HG02623 (cell line): ENCODE results near the gene APLP1.
"Not testable (repeated sequence)": the region's sequence is repeated elsewhere in the genome, so short reads cannot be mapped to it uniquely, and the experiment has no call there.

Source experiments
- ATAC-seq: cut with Tn5 transposase; IDR thresholded peaks from one replicate; pipeline ENCODE4 v1.9.1; 2021; ENCODE audit warnings: moderate library complexity; ENCODE audit not compliant: unreplicated experiment

The APLP1 gene

DNA sequence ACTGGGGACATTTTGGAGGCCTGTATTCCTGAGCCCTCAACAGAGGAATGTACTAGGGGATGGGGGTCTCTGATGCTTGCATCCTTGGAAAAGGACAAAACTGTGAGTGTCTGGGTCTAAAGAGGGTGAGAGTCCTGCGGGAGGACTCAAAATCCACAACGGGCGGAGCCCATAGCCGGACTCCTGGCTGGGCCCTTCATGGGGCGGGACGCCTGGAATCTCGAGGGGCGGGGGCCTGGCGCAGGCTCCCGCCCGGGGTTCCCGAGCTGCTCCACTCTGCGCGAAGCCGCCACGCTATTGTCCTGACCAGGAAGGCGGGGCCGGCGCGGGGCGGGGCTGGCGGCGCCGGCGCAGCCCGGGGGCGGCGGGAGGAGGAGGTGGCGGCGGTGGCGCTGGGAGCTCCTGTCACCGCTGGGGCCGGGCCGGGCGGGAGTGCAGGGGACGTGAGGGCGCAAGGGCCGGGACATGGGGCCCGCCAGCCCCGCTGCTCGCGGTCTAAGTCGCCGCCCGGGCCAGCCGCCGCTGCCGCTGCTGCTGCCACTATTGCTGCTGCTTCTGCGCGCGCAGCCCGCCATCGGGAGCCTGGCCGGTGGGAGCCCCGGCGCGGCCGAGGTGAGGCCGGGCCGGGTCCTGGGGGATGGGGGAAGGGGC lies at the start of gene APLP1:
TSS of gene APLP1 (plus strand) at position 403 of the 651 bp plus-strand sequence. CDS start at position 466, 63 bp downstream.
- ATAC-seq = no peak

DNA sequence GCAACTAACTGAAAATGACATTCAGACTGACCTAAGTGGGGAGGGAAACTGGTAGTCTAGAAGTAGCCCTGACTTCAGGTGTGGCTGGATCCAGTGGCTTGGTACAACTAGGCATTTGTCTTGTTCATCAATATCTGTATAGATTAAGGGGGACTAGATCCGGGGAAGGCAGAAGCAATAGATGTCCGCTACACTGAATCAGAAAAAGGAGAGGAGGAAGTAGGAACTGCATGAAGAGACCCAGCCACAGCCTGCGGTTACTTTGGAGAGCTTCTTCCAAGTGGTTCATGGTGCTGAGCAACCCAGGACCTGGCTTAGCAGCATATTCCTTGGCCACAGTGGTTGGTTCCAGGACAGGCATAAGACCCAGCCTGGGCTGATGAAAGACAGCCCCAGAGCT lies 45.8 kb upstream of the APLP1 start:
- ATAC-seq = no peak

- no peak for ATAC-seq
Observed at GRCh38 chr19:35824150-35824549, 44.2 kb upstream of the APLP1 start.

DNA sequence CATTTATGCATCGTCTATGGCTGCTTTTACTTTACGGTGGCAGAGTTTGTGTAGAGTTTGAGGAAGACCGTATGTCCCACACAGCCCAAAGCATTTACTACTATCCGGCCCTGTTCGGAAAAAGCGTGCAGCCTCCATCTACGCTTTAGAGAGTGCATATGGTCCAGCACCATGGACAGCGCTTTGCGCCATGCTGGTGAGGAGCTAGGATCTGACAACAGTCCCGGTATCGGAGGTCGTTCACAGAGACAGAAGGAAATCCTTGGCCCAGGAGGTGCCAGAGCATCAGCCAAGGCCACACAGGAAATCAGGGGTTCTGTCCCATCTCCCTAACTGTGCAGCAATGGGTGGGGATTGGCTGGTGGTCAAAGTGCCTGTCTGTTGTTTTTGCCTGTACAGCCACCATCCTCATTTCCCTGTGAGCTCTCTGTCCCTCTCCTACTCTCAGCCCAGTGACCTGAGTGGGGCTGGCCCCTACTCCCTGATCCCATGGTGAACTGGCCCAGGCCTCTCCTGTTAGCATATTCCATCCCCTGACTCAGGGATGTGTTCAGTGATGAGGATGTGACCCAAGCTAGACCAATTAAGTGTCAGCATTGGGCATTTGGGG lies 39.6 kb upstream of the APLP1 start:
- no peak for ATAC-seq

DNA sequence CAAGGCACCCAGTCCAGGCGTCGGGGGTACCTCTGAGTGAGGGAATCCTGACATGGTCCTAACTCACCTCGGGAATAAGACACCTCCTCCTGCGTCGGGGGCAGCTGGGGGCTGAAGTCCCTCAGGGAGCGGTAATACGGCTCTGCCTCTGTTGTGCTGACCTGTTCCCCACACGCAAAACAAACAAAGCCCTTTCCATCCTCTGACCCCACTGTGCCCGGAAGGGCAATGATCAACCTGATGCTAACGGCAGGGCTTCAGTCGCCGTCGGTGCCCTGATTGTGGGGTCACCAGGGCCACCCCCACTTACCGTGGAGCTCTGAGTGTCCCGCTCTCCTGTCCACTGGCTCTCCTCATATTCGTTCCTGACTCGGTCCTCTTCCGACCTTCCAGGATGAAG lies 37.4 kb upstream of the APLP1 start:
- ATAC-seq = no peak

DNA sequence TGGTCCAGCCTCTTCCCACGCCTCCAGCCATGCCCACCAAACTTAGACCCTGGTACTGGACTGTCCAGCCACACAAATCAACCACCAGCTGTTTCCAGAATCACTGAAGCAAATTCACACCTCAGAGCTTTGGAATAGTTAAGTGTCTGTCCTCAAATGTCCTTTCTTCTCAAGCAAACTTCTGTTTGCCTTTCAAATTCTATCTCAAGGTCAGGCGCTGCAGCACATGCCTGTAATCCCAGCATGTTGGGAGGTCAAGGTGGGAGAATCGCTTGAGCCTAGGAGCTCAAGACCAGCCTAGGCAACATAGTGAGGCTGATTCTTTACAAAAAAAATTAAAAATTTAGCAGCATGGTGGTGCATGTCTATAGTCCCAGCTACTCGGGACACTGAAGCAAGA lies 36.3 kb upstream of the APLP1 start:
- no peak for ATAC-seq

GRCh38 chr19:35833972-35834371 lies 34.4 kb upstream of the APLP1 start:
- ATAC-seq = no peak

GRCh38 chr19:35836096-35836495 lies 32.3 kb upstream of the APLP1 start:
- ATAC-seq = not testable (repeated sequence)

DNA sequence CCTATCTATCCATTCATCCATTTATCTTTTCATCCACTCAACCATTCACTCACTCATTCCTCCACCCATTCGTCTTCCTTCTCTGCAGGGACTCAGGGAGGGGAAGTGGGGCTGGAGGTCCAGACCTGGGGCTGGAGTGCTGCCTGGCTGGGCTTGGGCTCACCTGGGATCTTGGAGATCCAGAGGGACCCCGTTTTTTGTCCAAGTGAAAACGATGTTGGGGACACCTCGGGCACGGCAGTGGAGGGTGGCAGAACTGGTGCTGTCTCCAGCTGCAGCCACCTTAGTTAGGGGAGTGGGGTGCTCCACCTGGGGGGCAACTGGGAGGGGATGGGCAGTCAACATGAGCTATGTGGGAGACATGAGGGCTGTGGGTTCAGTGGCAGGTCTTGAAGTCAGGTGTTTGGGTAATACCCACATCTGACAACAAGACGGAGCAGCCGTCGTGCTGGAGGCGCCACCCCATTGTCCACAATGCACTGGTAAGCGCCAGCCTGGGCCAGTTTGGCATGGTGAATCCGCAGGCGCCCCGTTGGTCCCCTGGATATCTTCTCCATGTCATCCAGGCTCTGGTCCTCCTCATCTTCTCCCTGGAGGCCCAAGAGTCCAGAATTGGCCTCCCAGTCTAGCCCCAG lies 26.3 kb upstream of the APLP1 start:
- ATAC-seq = no peak

GRCh38 chr19:35842666-35843272 lies 25.6 kb upstream of the APLP1 start:
- ATAC-seq = no peak

- ATAC-seq = no peak
Observed at GRCh38 chr19:35843676-35844481, 24.5 kb upstream of the APLP1 start.

DNA sequence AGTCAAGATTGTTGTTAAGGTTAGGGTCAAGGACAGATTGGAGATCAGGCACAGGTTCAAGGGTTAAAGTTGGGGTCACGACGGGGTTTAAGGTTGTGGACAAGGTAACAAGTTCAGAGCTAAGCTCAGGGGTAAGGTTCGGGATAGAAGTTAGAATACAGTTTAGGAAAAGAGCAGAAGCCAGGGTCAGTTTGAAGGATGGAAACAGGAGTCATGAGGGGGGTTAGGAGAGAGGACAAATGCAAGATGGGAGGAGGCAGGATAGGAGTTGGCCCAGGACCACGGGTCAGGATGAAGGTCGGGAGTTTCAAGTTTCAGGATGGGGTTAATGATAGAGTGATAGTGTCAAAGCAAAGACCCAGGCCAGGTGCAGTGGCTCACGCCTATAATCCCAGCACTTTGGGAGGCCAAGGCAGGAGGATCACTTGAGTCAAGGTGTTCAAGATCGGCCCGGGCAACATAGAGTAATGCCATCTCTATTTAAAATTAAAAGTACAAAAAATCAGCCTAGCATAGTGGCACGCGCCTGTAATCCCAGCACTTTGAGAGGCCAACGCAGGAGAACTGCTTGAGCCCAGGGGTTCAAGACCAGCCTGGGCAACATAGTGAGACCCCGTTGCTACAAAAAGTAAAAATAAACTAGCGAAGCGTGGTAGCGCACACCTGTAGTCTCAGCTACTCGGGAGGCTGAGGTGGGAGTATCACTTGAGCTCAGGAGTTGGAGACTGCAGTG lies 23.7 kb upstream of the APLP1 start:
- no peak for ATAC-seq

- ATAC-seq = no peak
Observed at GRCh38 chr19:35845215-35846037, 22.9 kb upstream of the APLP1 start.

DNA sequence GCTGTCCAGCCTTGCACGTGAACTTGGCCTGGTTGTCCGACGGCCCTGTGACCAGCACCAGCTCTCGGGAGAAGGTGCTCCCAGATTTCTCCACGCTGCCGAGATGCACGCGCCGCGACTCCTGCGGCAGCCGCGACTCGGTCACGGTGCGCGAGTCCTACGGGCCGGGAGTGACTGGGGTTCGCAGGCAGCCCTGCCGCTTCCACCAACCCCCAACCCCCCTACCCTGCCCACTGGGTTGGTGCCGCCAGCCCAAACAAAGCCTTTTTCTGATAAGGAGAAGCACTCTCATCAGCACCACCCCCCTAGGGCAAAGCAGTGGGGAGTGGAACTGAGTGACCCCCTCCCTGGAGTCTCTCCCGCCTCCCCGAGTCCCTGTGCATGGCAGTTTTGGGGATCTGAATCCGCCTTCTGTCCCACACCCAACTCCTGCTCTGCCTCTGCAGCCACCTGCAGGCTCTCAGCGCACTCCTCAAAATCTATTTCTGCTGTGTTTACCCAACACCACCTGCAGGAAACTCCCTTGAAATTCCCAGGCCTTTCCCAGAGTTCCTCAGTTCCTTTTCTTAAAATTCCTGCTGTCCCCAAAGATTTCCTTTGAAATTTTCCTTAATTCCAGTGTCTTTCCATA lies 22.2 kb upstream of the APLP1 start:
- no peak for ATAC-seq

DNA sequence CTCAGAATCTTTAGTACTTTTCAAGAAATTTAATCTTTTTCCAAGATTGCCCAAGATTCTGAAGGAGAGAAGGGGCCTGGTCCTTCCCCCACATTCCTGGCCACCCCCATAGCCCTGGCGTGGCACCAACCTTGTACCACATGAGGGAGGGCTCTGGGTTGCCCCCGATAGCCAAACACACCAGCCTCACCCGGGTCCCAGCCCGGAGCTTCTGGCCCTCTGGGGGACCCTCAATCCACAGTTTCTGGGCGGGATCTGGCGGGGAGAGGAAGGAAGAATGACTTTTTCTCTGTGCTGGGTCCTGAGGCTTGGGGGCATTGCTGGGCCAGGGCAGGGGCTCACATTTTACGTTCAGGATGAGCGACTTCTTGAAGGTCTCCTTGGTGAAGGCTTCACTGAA lies 20.5 kb upstream of the APLP1 start:
- no peak for ATAC-seq

DNA sequence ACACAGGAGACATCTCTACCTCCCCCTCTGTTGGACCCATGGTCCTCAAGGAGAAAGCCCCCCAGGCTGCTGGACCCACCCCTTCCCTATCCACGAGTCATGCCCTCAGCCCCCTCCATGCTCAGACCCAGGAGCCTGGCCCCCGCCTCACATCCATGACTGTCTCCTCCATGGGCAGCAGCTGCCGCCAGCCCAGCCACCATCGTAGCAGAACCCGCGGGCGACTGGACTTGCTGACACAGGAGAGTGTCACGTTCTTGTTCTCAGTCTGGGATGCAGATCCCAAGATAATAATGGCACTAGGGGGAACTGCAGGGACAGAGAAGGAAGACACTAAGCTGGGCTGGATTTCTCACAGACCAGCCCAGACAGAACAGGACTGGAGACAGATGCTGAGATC lies 19.9 kb upstream of the APLP1 start:
- ATAC-seq = no peak

GRCh38 chr19:35848919-35849505 lies 19.4 kb upstream of the APLP1 start:
- no peak for ATAC-seq

DNA sequence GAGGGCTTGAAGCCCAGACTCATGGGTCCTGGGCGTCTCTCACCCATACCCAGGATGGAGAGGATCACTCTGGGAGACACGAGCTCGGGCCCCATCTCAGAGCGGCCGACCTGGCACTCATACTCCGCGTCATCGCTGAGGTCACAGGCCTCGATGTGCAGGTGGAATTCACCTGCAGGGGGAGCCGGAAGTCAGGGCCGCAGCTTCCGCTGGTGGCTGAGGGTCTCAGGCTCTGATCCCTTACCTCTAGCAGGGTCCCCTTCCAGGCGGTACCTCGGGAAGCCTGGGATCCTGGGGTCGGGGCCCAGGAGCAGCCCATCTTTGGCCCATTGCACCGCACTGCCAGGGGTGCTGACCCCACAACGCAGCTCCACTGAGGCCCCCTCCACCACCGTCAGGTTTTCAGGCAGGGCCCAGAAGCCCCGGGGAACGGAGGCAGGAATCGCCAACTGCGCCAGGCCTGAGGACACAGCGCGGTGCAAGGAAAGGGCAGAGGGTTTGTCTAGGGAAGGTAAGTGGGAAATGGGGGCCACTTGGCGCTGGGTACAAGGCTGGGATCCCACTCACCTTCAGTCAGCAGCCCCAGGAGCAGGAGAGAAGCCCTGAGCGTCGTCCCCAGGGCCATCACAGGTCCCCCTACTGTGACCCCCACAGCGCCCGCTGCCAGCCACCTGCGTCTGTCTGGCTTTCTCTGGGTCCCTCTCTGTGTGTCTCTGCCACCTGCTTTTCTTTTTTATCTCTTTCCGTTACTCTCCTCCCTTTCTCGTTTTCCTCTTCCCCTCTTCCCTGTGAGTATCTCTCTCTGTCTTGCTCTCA lies 17.0 kb upstream of the APLP1 start:
- ATAC-seq = no peak
